DND-41 (cell line): ENCODE measurements around the gene MAIP1.

Experiments used
- CTCF ChIP-seq: IDR thresholded peaks from 2 replicates; pipeline ENCODE4 v1.5.1; 2012; ENCODE audit warnings: borderline replicate concordance, low read length, moderate library complexity, mild to moderate bottlenecking; ENCODE audit not compliant: poor library complexity, severe bottlenecking; ENCODE audit errors: extremely low read depth
- EZH2 ChIP-seq: IDR thresholded peaks from 3 replicates; pipeline ENCODE4 v1.6.1; 2012; ENCODE audit warnings: borderline replicate concordance, low read depth, mild to moderate bottlenecking, moderate library complexity, low read length, inconsistent platforms; ENCODE audit not compliant: severe bottlenecking

- TF ChIP-seq CTCF, result no peak
- TF ChIP-seq EZH2, result no peak
These were observed 26.1 kb upstream of the MAIP1 start for GRCh38 chr2:199929262-199929661.
